ENCODE measurements around the gene RRP36. TPM values are rescaled to one million over a fixed set of nuclear protein-coding genes. Genes with fewer than 3 reads are reported as not detected.

RRP36 gene
- total RNA-seq, 1 donor from 2014 or later, result 24.8 TPM

- H3K27me3 ChIP-seq (ENCODE audit: low read depth), result no peaks in the 10 kb centered on the region
- DNase-seq, result no peak
- no peak for TF ChIP-seq CTCF (IDR thresholded peaks at IDR 0.05; ENCODE audit: borderline replicate concordance)
- no peak overlapping the region for H3K4me3 ChIP-seq
- H3K4me1 ChIP-seq, result peaks cover 19% of the 10 kb centered on the region
- H3K9me3 ChIP-seq (replicated peaks), result no peaks in the 10 kb centered on the region
- peaks cover 53% of the 10 kb centered on the region for H3K36me3 ChIP-seq
- H3K27ac ChIP-seq (replicated peaks), result peak overlapping the region; percentile 98
- intact Hi-C loops (cut with micrococcal nuclease), result no loop called here
These were observed 30.9 kb downstream of the RRP36 start for GRCh38 chr6:43052225-43052841.

GRCh38 chr6:43052842-43053544 is 31.6 kb downstream of the RRP36 start:
- no peak for DNase-seq
- peaks cover 24% of the 10 kb centered on the region for H3K4me1 ChIP-seq
- no peaks in the 10 kb centered on the region for H3K27me3 ChIP-seq (ENCODE audit: low read depth)
- TF ChIP-seq CTCF (IDR thresholded peaks at IDR 0.05; ENCODE audit: borderline replicate concordance), result no peak
- peaks cover 52% of the 10 kb centered on the region for H3K36me3 ChIP-seq
- peak overlapping the region; percentile 90 for H3K4me3 ChIP-seq
- intact Hi-C loops (cut with micrococcal nuclease), result no loop called here
- no peaks in the 10 kb centered on the region for H3K9me3 ChIP-seq (replicated peaks)
- H3K27ac ChIP-seq (replicated peaks), result peak overlapping the region; percentile 98

- Histone ChIP-seq H3K27me3 (ENCODE audit: low read depth) (no peaks in the 10 kb centered on the region), H3K36me3 (peaks cover 45% of the 10 kb centered on the region), H3K27ac (replicated peaks) (peak within 1 kb of the TSS; percentile 98), H3K9me3 (replicated peaks) (no peaks in the 10 kb centered on the region), H3K4me3 (peak within 1 kb of the TSS; percentile 90), H3K4me1 (peaks cover 31% of the 10 kb centered on the region)
- DNase-seq, result peak; percentile 93
- intact Hi-C loops (cut with micrococcal nuclease), result no loop called here
- no peak for TF ChIP-seq CTCF (IDR thresholded peaks at IDR 0.05; ENCODE audit: borderline replicate concordance)
These were observed 32.3 kb downstream of the RRP36 start, which contains the start of gene CUL7 for GRCh38 chr6:43053545-43054205. TSS of gene CUL7 (minus strand) at chr6:43053851. CDS start at chr6:43052788, 1,063 bp downstream.

- H3K27me3 ChIP-seq (ENCODE audit: low read depth), result no peaks in the 10 kb centered on the region
- intact Hi-C loops (cut with micrococcal nuclease), result no loop called here
- DNase-seq, result no peak
- H3K36me3 ChIP-seq, result peaks cover 39% of the 10 kb centered on the region
- TF ChIP-seq CTCF (IDR thresholded peaks at IDR 0.05; ENCODE audit: borderline replicate concordance), result no peak
- H3K4me1 ChIP-seq, result peaks cover 36% of the 10 kb centered on the region
- H3K9me3 ChIP-seq (replicated peaks), result no peaks in the 10 kb centered on the region
- H3K4me3 ChIP-seq, result peak overlapping the region; percentile 90
- peak overlapping the region; percentile 98 for H3K27ac ChIP-seq (replicated peaks)
These were observed 33.0 kb downstream of the RRP36 start for GRCh38 chr6:43054206-43054943.

GRCh38 chr6:43055966-43056365 is 34.5 kb downstream of the RRP36 start:
- H3K27me3 ChIP-seq (ENCODE audit: low read depth), result no peaks in the 10 kb centered on the region
- no peak for DNase-seq
- H3K9me3 ChIP-seq (replicated peaks), result no peaks in the 10 kb centered on the region
- H3K36me3 ChIP-seq, result peaks cover 32% of the 10 kb centered on the region
- no peak for TF ChIP-seq CTCF (IDR thresholded peaks at IDR 0.05; ENCODE audit: borderline replicate concordance)
- no peak overlapping the region for H3K4me3 ChIP-seq
- no peak overlapping the region for H3K27ac ChIP-seq (replicated peaks)
- intact Hi-C loops (cut with micrococcal nuclease), result no loop called here
- peaks cover 50% of the 10 kb centered on the region for H3K4me1 ChIP-seq

All from left ventricle myocardium inferior (tissue), 1 donor.